Trophoblast cell (in vitro differentiated cells and primary cell): ENCODE measurements around the gene KRT6A. TPM values are rescaled to one million over a fixed set of nuclear protein-coding genes. Genes with fewer than 3 reads are reported as not detected.

Experiments used
- DNase-seq, 2 donors: peaks; one replicate each; pipeline ENCODE4 v3.0.0-alpha.2; 2016
- H2AFZ ChIP-seq: 2 replicates; pipeline ENCODE4 v1.6.1; 2013; ENCODE audit warnings: low read length, moderate library complexity, mild to moderate bottlenecking; ENCODE audit not compliant: insufficient read depth, poor library complexity
- H2AK5ac ChIP-seq: 2 replicates; pipeline ENCODE4 v1.6.1; 2013; ENCODE audit warnings: mild to moderate bottlenecking, low read length
- H2BK120ac ChIP-seq: 2 replicates; pipeline ENCODE4 v1.6.1; 2013; ENCODE audit warnings: low read length, mild to moderate bottlenecking, moderate library complexity; ENCODE audit not compliant: insufficient read depth, poor library complexity
- H2BK12ac ChIP-seq: 2 replicates; pipeline ENCODE4 v1.6.1; 2013; ENCODE audit warnings: mild to moderate bottlenecking, low read length, moderate library complexity
- H2BK5ac ChIP-seq: 2 replicates; pipeline ENCODE4 v1.6.1; 2013; ENCODE audit warnings: low read length, low read depth, moderate library complexity, mild to moderate bottlenecking; ENCODE audit not compliant: poor library complexity
- H3K14ac ChIP-seq: 2 replicates; pipeline ENCODE4 v1.6.1; 2013; ENCODE audit warnings: mild to moderate bottlenecking, low read length
- H3K18ac ChIP-seq: 2 replicates; pipeline ENCODE4 v1.6.1; 2013; ENCODE audit warnings: mild to moderate bottlenecking, low read length
- H3K23ac ChIP-seq: 2 replicates; pipeline ENCODE4 v1.6.1; 2013; ENCODE audit warnings: low read length
- H3K27ac ChIP-seq: 2 replicates; pipeline ENCODE4 v1.5.1; 2013; ENCODE audit warnings: low read depth, mild to moderate bottlenecking, inconsistent platforms, low read length, moderate library complexity
- H3K27me3 ChIP-seq: 2 replicates; pipeline ENCODE4 v1.6.1; 2013; ENCODE audit warnings: inconsistent platforms, mild to moderate bottlenecking, low read length, moderate library complexity; ENCODE audit not compliant: insufficient read depth
- H3K36me3 ChIP-seq, 2 experiments: 1 replicate in 1 of 2; 2 replicates in 1 of 2; pipeline ENCODE4 v1.6.1; 2013; ENCODE audit warnings: low read length in 2 of 2, mild to moderate bottlenecking in 2 of 2, moderate library complexity in 1 of 2; ENCODE audit not compliant: insufficient read depth in 2 of 2, control insufficient read depth in 1 of 2
- H3K4ac ChIP-seq: 2 replicates; pipeline ENCODE4 v1.6.1; 2013; ENCODE audit warnings: low read depth, mild to moderate bottlenecking, low read length, moderate library complexity
- H3K4me1 ChIP-seq, 2 experiments: 1 replicate in 1 of 2; 2 replicates in 1 of 2; pipeline ENCODE4 v1.6.1; 2013; ENCODE audit warnings: low read length in 2 of 2, mild to moderate bottlenecking in 2 of 2, moderate library complexity in 1 of 2; ENCODE audit not compliant: insufficient read depth in 2 of 2, control insufficient read depth in 1 of 2
- H3K4me2 ChIP-seq: 2 replicates; pipeline ENCODE4 v1.6.1; 2013; ENCODE audit warnings: inconsistent platforms, mild to moderate bottlenecking, low read length, moderate library complexity
- H3K4me3 ChIP-seq: 2 replicates; pipeline ENCODE4 v1.5.1; 2013; ENCODE audit warnings: mild to moderate bottlenecking, low read depth, low read length, inconsistent platforms
- H3K79me1 ChIP-seq: one replicate; pipeline ENCODE4 v1.6.1; 2013; ENCODE audit warnings: low read length
- H3K79me2 ChIP-seq: 2 replicates; pipeline ENCODE4 v1.6.1; 2013; ENCODE audit warnings: low read length, mild to moderate bottlenecking; ENCODE audit not compliant: control insufficient read depth, insufficient read depth, poor library complexity
- H3K9ac ChIP-seq: 2 replicates; pipeline ENCODE4 v1.6.1; 2013; ENCODE audit warnings: mild to moderate bottlenecking, low read length
- H3K9me3 ChIP-seq: 2 replicates; pipeline ENCODE4 v1.6.1; 2013; ENCODE audit warnings: low read depth, mild to moderate bottlenecking, control low read depth, inconsistent platforms, low read length; ENCODE audit not compliant: insufficient read depth
- H4K12ac ChIP-seq: 2 replicates; pipeline ENCODE4 v1.6.1; 2013; ENCODE audit warnings: low read depth, mild to moderate bottlenecking, low read length, moderate library complexity
- H4K8ac ChIP-seq: 2 replicates; pipeline ENCODE4 v1.6.1; 2013; ENCODE audit warnings: low read depth, mild to moderate bottlenecking, low read length, moderate library complexity
- H4K91ac ChIP-seq: one replicate; pipeline ENCODE4 v1.6.1; 2013; ENCODE audit warnings: low read depth, mild to moderate bottlenecking, low read length, moderate library complexity
- WGBS: extraction: QIAGEN DNeasy Blood & Tissue Kit; methylation state at CpG from one replicate; pipeline ENCODE4 v1.1.7; 2013; ENCODE audit warnings: missing lambda C conversion rate; ENCODE audit not compliant: insufficient read length, insufficient coverage; ENCODE audit errors: extremely low coverage; 5-methylcytosine and 5-hydroxymethylcytosine counted together
- polyA plus RNA-seq: library from polyadenylated mRNA; stranded (reverse); fragments of 200-250 nt; gene quantifications from 2 replicates; pipeline ENCODE4 v1.2.3, GENCODE V29; 2013

The KRT6A gene
- not detected in 2 replicates for polyA plus RNA-seq

- no peak within 1 kb of the TSS for H3K27ac ChIP-seq
- no peak within 1 kb of the TSS for H3K4me3 ChIP-seq
- H2AK5ac ChIP-seq: no peak within 1 kb of the TSS
- no peak within 1 kb of the TSS for H3K9ac ChIP-seq
- H3K9me3 ChIP-seq: no peaks in the 10 kb centered on the region
- H4K91ac ChIP-seq: no peak within 1 kb of the TSS
- no peak within 1 kb of the TSS for H2BK12ac ChIP-seq
- no peak within 1 kb of the TSS for H4K12ac ChIP-seq
- H3K79me1 ChIP-seq: no peaks in the 10 kb centered on the region
- H3K23ac ChIP-seq: no peak within 1 kb of the TSS
- no peak within 1 kb of the TSS for H2BK120ac ChIP-seq
- H3K4ac ChIP-seq: no peak within 1 kb of the TSS
- no peak within 1 kb of the TSS for H2AFZ ChIP-seq
- H3K4me1 ChIP-seq: peaks cover 10 to 12% of the 10 kb centered on the region in 2 experiments
- no peaks in the 10 kb centered on the region for H3K27me3 ChIP-seq
- DNase-seq: no peak
- H3K18ac ChIP-seq: no peak within 1 kb of the TSS
- H3K4me2 ChIP-seq: no peak within 1 kb of the TSS
- no peaks in the 10 kb centered on the region for H3K36me3 ChIP-seq
- H3K14ac ChIP-seq: no peak within 1 kb of the TSS
- no peak within 1 kb of the TSS for H4K8ac ChIP-seq
- H3K79me2 ChIP-seq: no peaks in the 10 kb centered on the region
- no peak within 1 kb of the TSS for H2BK5ac ChIP-seq
- no CpG with 5 or more reads among the region's 2 CpGs for WGBS
Measured at GRCh38 chr12:52493172-52493571, at the start of gene KRT6A. KRT6A (minus strand) TSS chr12:52493257; CDS start chr12:52493188, 69 bp downstream.

DNA sequence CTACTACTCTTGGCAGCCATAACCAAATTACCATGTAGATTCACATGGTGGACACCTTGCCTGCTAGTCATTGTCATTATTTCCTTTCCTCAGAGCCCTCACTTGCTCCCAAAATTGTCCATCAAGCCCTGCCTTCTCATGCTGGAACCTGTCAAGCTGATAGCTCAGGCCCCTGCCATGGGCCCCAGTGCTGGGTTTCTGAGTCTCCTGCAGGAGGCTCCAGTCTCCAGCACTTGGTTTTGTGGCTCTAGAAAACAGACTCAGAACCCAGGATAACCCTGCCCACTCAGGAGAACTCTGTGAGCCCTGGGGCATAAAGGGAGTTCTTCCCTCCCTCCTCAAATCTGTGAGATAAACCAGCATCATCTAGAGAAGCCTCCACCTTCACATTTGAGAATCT lies 49.1 kb upstream of the KRT6A start:
- no peak for DNase-seq

DNA sequence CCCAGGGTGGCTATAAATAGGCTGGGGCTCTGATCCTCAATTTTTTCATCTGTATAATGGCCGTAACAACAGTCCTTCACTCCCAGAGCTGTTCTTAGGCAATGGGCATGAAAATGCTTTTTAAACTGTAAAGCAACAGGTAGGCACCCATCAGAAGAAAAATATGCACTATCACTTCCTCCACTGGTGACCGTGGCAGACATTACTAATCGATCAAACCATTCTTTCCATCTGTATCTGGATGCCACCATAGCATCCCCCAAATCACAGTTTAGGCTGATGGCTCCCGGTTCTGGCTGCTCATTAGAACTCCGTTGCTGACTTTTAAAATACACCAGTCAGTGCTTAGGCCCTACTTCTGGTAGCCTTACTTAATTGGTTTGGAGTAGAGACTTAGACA lies 48.7 kb upstream of the KRT6A start:
- no peaks in the 10 kb centered on the region for H3K27me3 ChIP-seq
- no peak overlapping the region for H2AK5ac ChIP-seq
- H3K36me3 ChIP-seq: no peaks in the 10 kb centered on the region
- no peak overlapping the region for H4K91ac ChIP-seq
- no peaks in the 10 kb centered on the region for H3K9me3 ChIP-seq
- H3K23ac ChIP-seq: no peak overlapping the region
- H3K4me1 ChIP-seq: no peaks in the 10 kb centered on the region
- no peak overlapping the region for H3K4me3 ChIP-seq
- H3K14ac ChIP-seq: no peak overlapping the region
- H3K4me2 ChIP-seq: no peak overlapping the region
- no peak for DNase-seq
- no peak overlapping the region for H3K4ac ChIP-seq
- no peak overlapping the region for H3K18ac ChIP-seq
- H2BK120ac ChIP-seq: no peak overlapping the region
- no peak overlapping the region for H2BK5ac ChIP-seq
- no peak overlapping the region for H3K27ac ChIP-seq
- no peaks in the 10 kb centered on the region for H3K79me1 ChIP-seq
- no peak overlapping the region for H4K12ac ChIP-seq
- no peak overlapping the region for H2BK12ac ChIP-seq
- H3K79me2 ChIP-seq: no peaks in the 10 kb centered on the region
- WGBS: no CpG with 5 or more reads among the region's 5 CpGs
- H3K9ac ChIP-seq: no peak overlapping the region
- no peak overlapping the region for H2AFZ ChIP-seq
- no peak overlapping the region for H4K8ac ChIP-seq

More for the DNA sequence above, 49.1 kb upstream of the KRT6A start:
- Histone ChIP-seq H3K79me2 (no peaks in the 10 kb centered on the region), H4K12ac (no peak overlapping the region), H3K18ac (no peak overlapping the region), H3K9ac (no peak overlapping the region), H3K4ac (no peak overlapping the region), H2AFZ (no peak overlapping the region), H2BK120ac (no peak overlapping the region), H3K14ac (no peak overlapping the region), H3K23ac (no peak overlapping the region), H3K4me3 (no peak overlapping the region), H2BK5ac (no peak overlapping the region), H3K27me3 (no peaks in the 10 kb centered on the region), H4K8ac (no peak overlapping the region), H3K79me1 (no peaks in the 10 kb centered on the region), H3K36me3 (no peaks in the 10 kb centered on the region), H3K4me1 (no peaks in the 10 kb centered on the region), H3K27ac (no peak overlapping the region), H2BK12ac (no peak overlapping the region), H2AK5ac (no peak overlapping the region), H3K9me3 (no peaks in the 10 kb centered on the region), H3K4me2 (no peak overlapping the region), H4K91ac (no peak overlapping the region)

DNA sequence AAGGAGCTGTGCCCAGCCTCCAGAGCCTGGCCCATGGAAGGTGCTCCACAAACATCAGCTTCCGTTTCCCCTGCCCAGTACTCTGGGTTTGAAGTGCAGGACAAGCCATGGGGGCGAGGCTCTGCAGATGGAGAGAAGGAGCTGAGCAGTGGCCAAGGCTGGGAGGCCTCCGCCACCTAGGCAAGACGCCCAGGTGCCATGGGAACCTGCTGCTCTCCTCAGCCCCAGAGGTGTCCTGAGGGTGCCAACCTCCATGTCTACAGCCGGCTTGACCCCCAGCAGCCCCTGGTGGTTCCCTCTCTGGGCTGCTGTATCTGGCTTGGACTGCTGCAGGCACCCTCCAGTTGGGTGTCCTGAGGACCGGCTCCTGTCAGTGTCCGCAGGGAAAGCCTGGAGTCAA lies 47.5 kb upstream of the KRT6A start:
- H2BK120ac ChIP-seq: no peak overlapping the region
- H3K4me1 ChIP-seq: no peaks in the 10 kb centered on the region
- DNase-seq: no peak
- no peaks in the 10 kb centered on the region for H3K27me3 ChIP-seq
- no peak overlapping the region for H2AK5ac ChIP-seq
- no peak overlapping the region for H4K8ac ChIP-seq
- no peak overlapping the region for H3K23ac ChIP-seq
- H3K79me1 ChIP-seq: no peaks in the 10 kb centered on the region
- no peaks in the 10 kb centered on the region for H3K79me2 ChIP-seq
- no peaks in the 10 kb centered on the region for H3K9me3 ChIP-seq
- H4K12ac ChIP-seq: no peak overlapping the region
- H3K4me3 ChIP-seq: no peak overlapping the region
- H3K4ac ChIP-seq: no peak overlapping the region
- H3K4me2 ChIP-seq: no peak overlapping the region
- H3K14ac ChIP-seq: no peak overlapping the region
- no peaks in the 10 kb centered on the region for H3K36me3 ChIP-seq
- no peak overlapping the region for H3K27ac ChIP-seq
- H3K18ac ChIP-seq: no peak overlapping the region
- no peak overlapping the region for H2AFZ ChIP-seq
- WGBS: no CpG with 5 or more reads among the region's 7 CpGs
- no peak overlapping the region for H2BK12ac ChIP-seq
- no peak overlapping the region for H4K91ac ChIP-seq
- no peak overlapping the region for H3K9ac ChIP-seq
- H2BK5ac ChIP-seq: no peak overlapping the region
